Stimulated activated CD8-positive, alpha-beta memory T cell treated with anti-CD3 and anti-CD28 coated beads, Interleukin-2, amount 100 ng/mL, for 48 hours (primary cell): ENCODE data around the gene CHST8.
"Not testable (repeated sequence)": the region's sequence is repeated elsewhere in the genome, so short reads cannot be mapped to it uniquely, and the experiment has no call there.

Source experiments
- DNase-seq, 2 donors: peaks; one replicate each; pipeline ENCODE4 v3.0.0-alpha.2; 2020; ENCODE audit warnings: low read depth in 2 of 2

The CHST8 gene

DNA sequence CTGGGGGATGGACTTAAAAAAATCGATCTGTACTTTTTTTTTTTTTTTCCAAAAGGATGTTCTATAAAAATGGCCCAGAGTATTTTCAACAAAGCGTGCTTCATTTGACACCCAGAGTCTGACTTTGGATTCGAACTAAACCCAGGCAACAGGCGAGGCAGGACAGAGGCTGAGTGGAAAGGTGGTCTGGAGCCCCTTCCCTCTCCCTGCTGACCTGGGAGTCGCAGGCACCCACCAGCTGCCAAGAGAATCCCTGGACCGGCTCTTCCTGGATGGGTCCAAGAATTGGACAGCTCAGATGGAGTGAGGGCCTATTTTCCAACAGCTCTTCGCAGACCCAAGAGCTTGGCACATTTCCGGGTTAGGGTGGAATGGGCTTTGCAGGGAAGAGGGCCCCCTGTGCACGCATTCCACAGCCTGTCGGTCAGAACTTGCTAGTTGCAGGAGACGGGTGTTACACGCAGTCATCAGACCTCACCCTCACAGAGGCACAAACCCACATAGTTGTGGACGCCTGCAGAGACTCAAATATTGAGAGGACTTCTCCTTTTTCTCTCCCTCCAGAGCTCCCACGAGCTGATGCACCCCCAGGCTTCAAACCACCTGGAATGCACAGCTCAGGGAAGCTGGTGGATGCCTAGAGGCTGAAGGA, 190.1 kb downstream of the CHST8 start:
- DNase-seq: no peak

- no peak for DNase-seq
Observed at GRCh38 chr19:33812388-33813330, 190.9 kb downstream of the CHST8 start.

DNA sequence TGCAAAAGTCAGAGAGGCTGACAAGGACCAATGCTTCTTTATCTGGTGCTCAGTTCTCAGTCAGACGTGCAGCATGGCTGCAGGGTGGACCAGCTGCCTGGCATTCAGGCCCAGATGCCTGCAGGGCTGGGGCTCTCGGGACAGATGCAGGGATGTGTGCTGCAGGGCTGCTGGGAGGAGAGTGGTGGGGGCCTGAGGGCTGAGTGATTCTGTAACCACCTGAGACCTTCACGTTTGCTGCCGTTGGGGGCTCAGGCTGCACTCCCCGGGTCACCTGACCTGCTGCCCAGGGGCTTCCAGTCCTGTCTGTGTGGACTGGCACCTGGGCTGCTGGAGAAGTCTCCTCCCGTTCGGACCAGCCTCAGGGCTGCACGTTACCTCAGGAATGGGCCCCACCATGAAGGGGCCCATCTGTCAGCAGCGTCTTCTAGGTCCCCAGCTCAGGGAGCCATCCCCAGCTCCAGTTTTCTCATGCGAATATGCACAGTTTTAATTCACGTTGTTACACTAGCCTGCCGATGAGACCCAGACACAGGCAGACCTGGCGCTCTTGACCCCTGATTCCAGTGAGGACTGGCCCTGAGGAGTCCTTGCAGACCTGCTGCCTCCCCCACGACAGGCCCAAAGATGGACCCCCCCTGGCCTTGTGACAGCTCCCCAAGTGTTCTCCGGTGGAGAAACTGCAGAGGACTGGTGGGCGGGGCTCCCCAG, 191.8 kb downstream of the CHST8 start:
- no peak for DNase-seq

DNA sequence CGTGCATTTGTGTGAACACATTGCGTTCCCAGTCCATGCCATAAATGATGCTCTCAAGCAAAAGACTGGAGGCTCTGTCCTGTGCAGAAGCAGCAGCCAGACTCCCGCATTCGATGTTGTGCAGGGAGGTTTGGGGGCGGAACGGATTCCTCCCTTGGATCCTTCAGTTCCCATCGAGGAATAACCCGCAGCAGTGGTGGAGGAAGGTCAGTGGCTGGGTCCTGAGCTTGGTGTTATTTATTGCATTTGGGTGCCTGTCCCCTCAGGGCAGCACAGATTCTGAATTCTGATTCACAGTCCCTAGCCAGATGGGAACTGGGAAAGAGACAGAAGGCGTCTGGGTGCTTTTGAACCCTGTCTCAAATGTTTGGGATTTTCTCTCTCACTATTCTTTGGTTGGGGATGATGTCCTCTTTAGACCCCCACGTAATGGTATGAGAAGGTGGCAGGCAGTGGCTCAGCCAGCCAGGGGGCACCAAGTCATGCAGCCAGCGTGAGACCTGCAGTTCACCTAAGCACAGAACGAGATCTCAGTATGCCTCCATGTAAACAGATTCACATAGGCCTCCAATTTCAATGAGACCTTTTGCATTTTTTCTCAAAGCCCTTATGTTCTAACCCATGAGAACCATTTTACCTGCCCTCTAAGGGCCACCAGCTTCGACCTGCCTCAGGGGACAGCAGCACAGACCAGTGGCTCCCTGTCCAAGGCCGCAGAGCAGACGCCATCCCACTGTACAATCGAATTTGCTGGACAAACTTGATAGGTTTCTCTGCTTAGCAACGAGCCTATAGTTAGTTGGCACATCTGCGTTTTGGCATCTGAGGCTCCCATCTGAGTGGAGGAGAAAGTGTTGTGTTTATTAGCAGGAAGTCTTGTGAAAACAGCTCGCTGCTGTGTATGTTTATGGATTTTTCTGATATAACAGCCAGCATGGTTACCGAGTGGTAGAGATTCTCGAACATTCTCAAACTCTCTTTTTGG, 192.7 kb downstream of the CHST8 start:
- DNase-seq: no peak

- no peak for DNase-seq
Observed at GRCh38 chr19:33815380-33816340, 193.9 kb downstream of the CHST8 start.

GRCh38 chr19:33818411-33818810, 196.7 kb downstream of the CHST8 start:
- DNase-seq: no peak

DNA sequence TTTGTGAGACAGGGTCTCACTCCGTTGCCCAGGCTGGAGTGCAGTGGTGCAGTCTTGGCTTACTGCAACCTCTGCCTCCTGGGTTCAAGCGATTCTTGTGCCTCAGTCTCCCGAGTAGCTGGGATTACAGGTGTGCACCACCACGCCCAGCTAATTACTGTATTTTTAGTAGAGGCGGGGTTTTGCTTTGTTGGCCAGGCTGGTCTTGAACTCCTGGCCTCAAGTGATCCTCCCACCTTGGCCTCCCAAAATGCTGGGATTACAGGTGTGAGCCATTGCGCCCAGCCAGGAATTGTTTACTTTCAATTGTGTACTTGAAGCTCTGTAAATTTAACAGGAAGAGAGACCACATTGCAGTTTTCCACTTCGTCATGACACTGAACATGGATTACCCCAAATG, 197.3 kb downstream of the CHST8 start:
- not testable (repeated sequence) for DNase-seq

DNA sequence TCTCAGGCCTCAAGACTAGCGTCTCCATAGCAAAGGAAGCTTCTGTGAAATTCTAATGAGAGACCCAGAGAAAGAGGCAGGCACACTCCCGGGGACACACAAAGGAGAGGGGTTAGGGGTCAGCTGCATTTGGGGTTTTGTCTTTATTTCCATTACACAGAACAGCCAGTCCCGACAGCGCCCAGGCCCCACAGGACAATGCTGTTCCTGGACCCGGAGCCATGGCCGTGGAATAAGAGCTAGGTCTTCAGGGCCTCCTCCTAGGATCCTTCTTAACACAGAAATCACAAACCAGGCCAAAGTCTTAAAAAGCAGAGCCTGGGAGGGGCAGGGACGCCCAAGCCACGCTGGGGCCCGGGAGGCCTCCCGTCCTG, 197.7 kb downstream of the CHST8 start:
- DNase-seq: no peak

DNA sequence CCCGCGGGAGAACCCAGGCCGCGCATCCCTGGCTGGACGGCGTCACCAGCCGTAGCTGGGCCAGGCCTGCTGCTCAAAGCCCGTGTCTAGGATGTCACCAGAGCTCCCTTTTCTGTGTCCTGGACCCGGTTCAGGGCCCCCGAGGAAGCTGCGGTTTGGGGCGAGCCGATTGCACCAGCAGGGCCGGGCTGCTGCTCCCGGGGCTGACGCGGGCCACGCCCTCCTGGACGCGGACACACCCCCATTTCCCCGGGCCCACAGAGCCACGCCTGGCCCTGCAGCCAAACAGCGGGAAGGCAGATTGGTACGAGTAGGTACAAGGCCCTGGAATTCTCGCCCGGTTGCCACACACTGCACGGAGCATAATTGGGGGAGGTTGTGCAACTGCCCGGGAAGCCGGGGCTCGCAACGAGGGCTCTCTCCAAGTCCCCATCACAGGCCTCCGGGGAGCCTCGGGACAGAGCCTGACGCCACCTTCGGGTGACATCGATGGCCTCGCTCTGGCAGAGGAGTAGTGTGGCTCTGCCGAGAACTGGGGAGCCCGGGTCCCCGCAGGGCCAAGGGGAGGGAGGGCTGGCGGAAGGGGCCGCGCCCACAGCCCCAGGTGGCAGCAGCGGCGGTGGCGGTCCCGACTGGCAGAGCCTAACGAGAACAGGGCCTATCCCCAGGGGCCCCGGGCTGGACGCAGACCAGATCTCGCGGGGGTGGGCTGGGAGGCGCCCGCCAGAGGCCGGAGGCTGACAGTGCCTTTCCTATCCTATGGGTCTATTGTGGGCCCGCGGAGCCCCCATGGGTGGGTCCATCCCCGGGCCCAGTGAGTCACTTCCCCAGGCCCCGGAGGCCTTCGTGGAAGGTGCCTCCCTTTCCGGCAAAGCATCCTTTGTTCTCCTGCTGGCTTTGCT, 198.4 kb downstream of the CHST8 start:
- peak; percentile 49 to 62 for DNase-seq

DNA sequence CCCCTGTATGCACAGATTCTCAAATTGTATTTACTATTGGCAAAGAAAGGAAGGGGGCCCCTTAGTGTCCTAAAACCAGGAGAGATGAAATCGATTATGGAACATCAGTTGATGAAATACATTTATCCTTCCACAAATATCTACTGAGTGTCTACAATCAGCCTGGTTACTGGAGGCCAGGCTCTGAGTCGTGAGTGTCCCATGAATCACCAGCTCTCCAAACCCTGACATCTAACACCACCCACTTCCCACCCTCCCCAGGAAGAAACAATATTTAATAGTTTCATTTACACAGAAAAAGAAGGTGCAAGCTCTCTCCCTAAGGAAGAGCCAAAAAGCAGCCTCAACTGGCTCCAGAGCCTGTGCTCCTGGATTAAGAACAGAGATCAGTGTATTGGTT, 200.1 kb downstream of the CHST8 start:
- DNase-seq: no peak
